CD1c-positive myeloid dendritic cell (primary cell): ENCODE data around the gene CXorf51B.
"Not testable (repeated sequence)": the region's sequence is repeated elsewhere in the genome, so short reads cannot be mapped to it uniquely, and the experiment has no call there.

Experiments used
- DNase-seq: peaks from one replicate; pipeline ENCODE4 v3.0.0-alpha.2; 2016; ENCODE audit errors: extremely low spot score

Gene CXorf51B

GRCh38 chrX:146809471-146809870 is at the start of gene CXorf51B:
CXorf51B (plus strand) TSS chrX:146809771; CDS start chrX:146809792, 21 bp downstream.
- not testable (repeated sequence) for DNase-seq

GRCh38 chrX:146814644-146815043 is 5.1 kb downstream of the CXorf51B start, which contains the start of gene CXorf51A:
CXorf51A (minus strand) TSS chrX:146814744; CDS start chrX:146814723, 21 bp downstream.
- DNase-seq = not testable (repeated sequence)

GRCh38 chrX:146831994-146832393 is 22.4 kb downstream of the CXorf51B start:
- DNase-seq = no peak

- DNase-seq = no peak
These were observed 44.7 kb downstream of the CXorf51B start for GRCh38 chrX:146854281-146854680.
